ENCODE results near the gene BCL6B.

DNA sequence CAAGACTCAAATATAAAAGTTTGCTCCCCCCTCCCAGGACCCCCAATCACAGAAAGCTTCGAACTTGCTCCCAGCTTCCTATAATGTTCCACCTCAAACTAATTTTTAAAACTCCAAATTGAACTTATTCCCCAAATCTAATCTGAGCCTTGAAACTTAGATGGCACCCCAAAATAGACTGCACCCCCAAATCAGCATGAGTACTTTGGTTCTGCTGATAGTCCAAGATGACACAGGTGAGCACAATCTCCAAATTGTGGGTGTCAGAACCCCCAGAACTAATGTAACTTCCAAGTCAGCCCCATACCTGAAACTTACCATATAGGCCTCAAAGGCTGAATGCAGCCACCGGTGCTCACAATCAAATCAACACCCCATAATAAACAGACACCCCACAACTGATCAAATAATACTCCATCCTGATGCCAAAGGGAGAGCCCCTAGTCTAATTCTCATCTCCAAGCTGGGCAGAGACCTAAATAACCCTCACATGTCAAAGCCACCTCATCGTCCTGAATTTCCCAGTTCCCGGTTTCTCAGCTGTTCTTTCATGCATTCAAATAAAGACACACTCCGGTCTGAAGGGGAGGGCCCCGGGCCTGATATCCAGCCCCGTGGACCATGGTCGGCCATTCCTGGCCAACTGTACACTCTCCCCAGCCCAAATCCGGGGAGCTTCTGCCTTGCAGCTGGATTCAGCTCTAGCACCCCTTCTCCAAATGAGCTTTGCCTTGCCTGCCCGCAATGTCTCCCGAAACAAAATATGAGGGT is 1.8 kb upstream of the BCL6B start:
- TF ChIP-seq ELK1 (IDR thresholded peaks at IDR 0.05; ENCODE audit: low read depth, low read length) (no peak), EZH2 (IDR thresholded peaks at IDR 0.05; ENCODE audit: borderline replicate concordance, control insufficient read depth, low read depth, low read length) (no peak), YY1 (IDR thresholded peaks at IDR 0.05; ENCODE audit: low read depth, low read length) (no peak), EP300 (IDR thresholded peaks at IDR 0.05; ENCODE audit: borderline replicate concordance in 1 of 2, control insufficient read depth in 1 of 2, low read depth in 2 of 2, low read length in 2 of 2) (no peak), TARDBP (IDR thresholded peaks at IDR 0.05; ENCODE audit: borderline replicate concordance) (no peak), TBL1XR1 (IDR thresholded peaks at IDR 0.05; ENCODE audit: low read depth, low read length) (no peak), IRF5 (IDR thresholded peaks at IDR 0.05; ENCODE audit: borderline replicate concordance) (no peak), JUND (IDR thresholded peaks at IDR 0.05; ENCODE audit: low read depth, low read length) (no peak), ZNF274 (IDR thresholded peaks at IDR 0.05; ENCODE audit: insufficient read depth, insufficient read length) (no peak), POLR2AphosphoS2 (IDR thresholded peaks at IDR 0.05; ENCODE audit: low read depth, low read length) (no peak)
- TF ChIP-seq, protein P1, sequence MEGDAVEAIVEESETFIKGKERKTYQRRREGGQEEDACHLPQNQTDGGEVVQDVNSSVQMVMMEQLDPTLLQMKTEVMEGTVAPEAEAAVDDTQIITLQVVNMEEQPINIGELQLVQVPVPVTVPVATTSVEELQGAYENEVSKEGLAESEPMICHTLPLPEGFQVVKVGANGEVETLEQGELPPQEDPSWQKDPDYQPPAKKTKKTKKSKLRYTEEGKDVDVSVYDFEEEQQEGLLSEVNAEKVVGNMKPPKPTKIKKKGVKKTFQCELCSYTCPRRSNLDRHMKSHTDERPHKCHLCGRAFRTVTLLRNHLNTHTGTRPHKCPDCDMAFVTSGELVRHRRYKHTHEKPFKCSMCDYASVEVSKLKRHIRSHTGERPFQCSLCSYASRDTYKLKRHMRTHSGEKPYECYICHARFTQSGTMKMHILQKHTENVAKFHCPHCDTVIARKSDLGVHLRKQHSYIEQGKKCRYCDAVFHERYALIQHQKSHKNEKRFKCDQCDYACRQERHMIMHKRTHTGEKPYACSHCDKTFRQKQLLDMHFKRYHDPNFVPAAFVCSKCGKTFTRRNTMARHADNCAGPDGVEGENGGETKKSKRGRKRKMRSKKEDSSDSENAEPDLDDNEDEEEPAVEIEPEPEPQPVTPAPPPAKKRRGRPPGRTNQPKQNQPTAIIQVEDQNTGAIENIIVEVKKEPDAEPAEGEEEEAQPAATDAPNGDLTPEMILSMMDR (IDR thresholded peaks at IDR 0.05 in 2 of 3, conservative IDR thresholded peaks at IDR 0.05 in 1 of 3; ENCODE audit: control insufficient read depth in 2 of 3, extremely low read depth in 1 of 3, insufficient read depth in 1 of 3, low read depth in 3 of 3, low read length in 3 of 3), result no peak
- TF ChIP-seq, protein P2, sequence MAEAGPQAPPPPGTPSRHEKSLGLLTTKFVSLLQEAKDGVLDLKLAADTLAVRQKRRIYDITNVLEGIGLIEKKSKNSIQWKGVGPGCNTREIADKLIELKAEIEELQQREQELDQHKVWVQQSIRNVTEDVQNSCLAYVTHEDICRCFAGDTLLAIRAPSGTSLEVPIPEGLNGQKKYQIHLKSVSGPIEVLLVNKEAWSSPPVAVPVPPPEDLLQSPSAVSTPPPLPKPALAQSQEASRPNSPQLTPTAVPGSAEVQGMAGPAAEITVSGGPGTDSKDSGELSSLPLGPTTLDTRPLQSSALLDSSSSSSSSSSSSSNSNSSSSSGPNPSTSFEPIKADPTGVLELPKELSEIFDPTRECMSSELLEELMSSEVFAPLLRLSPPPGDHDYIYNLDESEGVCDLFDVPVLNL (IDR thresholded peaks at IDR 0.05; ENCODE audit: low read depth, low read length), result no peak

Measured in GM12878 (cell line).